Mucosa of descending colon (tissue), 3 donors: ENCODE results near the gene MT1B. TPM values are rescaled to one million over a fixed set of nuclear protein-coding genes. Genes with fewer than 3 reads are reported as not detected.

Experiments used
- ATAC-seq: fragments of 200-7000 bp; cut with Tn5 transposase; one replicate; pipeline ENCODE4 v1.9.1; 2020; ENCODE audit warnings: mild to moderate bottlenecking, moderate library complexity
- DNase-seq, 3 donors: peaks; one replicate each; pipeline ENCODE4 v3.0.0-alpha.2; 2020
- H3K36me3 ChIP-seq: fragments of 200-600 bp; one replicate; pipeline ENCODE4 v1.8.0; 2021; ENCODE audit warnings: low read depth, mild to moderate bottlenecking
- H3K4me1 ChIP-seq: fragments of 200-600 bp; one replicate; pipeline ENCODE4 v1.8.0; 2021; ENCODE audit warnings: low read depth, mild to moderate bottlenecking
- H3K4me3 ChIP-seq: fragments of 200-600 bp; one replicate; pipeline ENCODE4 v1.8.0; 2021; ENCODE audit warnings: mild to moderate bottlenecking
- H3K9me3 ChIP-seq: fragments of 200-600 bp; one replicate; pipeline ENCODE4 v1.8.0; 2021; ENCODE audit warnings: mild to moderate bottlenecking
- intact Hi-C, 2 donors: fragments of 100-400 bp; cut with DNase I in 1 of 2; cut with micrococcal nuclease in 1 of 2; formaldehyde crosslinking; loops; one replicate each; pipeline versions ENCODE4 v1.11.0 to v1.11.1; 2022; cut with DNase I, micrococcal nuclease
- total RNA-seq, 3 donors: library from RNA; stranded (reverse); fragmentation: NEBNext Ultra II Directional in 2 of 3; extraction: Animal tissue kit (Norgen Biotek cat#: 25700) in 2 of 3; gene quantifications; one replicate each; pipeline versions ENCODE4 v1.2.1 to v1.2.4, GENCODE V29; 2021 to 2023
- TF ChIP-seq, protein P1 (sequence below): fragments of 200-600 bp; IDR thresholded peaks from one replicate; pipeline ENCODE4 v1.8.0; 2022; ENCODE audit warnings: antibody characterized with exemption, mild to moderate bottlenecking
- donor health status: DM: no; HTN: no; CAD: no; lungs with moderate emphysema.
- donor health status: DM: no; HTN: no; CAD: no.
- donor health status: DM: no; HTN: yes; CAD: no.

MT1B gene
- total RNA-seq, 3 donors from 2014 or later, result not detected

DNA sequence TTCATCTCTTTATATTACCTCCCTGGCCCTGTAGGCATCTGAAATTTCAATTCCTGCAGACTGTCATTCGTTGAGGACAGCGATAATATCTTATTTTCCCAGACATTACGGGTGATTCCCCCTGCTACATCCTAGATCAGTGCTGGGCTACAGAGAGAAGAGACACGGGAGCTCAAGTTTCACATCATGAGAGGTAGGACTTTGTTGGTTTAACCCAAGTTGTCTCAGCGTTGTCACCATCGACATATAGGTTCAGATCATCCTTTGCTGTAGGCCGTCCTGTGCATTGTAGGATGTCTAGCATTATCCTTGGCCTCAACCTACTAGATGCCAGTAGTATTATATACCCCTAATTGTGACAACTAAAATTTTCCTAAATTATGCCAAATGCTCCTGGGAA lies 49.8 kb downstream of the MT1B start:
- Histone ChIP-seq H3K36me3 (no peaks in the 10 kb centered on the region), H3K4me3 (no peak overlapping the region), H3K4me1 (no peaks in the 10 kb centered on the region), H3K9me3 (no peaks in the 10 kb centered on the region)
- TF ChIP-seq, protein P1, sequence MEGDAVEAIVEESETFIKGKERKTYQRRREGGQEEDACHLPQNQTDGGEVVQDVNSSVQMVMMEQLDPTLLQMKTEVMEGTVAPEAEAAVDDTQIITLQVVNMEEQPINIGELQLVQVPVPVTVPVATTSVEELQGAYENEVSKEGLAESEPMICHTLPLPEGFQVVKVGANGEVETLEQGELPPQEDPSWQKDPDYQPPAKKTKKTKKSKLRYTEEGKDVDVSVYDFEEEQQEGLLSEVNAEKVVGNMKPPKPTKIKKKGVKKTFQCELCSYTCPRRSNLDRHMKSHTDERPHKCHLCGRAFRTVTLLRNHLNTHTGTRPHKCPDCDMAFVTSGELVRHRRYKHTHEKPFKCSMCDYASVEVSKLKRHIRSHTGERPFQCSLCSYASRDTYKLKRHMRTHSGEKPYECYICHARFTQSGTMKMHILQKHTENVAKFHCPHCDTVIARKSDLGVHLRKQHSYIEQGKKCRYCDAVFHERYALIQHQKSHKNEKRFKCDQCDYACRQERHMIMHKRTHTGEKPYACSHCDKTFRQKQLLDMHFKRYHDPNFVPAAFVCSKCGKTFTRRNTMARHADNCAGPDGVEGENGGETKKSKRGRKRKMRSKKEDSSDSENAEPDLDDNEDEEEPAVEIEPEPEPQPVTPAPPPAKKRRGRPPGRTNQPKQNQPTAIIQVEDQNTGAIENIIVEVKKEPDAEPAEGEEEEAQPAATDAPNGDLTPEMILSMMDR, result no peak
- intact Hi-C loops, result loop anchor here (5.0 kb wide), 1 partner anchor 124 kb away; no protein-coding TSS in a partner anchor
- DNase-seq, result no peak
- ATAC-seq, result no peak

Other genes starting within 250 kb of the MT1B start
- gene AMFR, start 226.3 kb upstream of the MT1B start, total RNA-seq, result 100 to 1,000 TPM in 2 of 3 donors, 10 to 100 TPM in 1; 83.3 to 116 (median 102) TPM
- 10 to 100 TPM; 64.4 to 94.2 (median 74.9) TPM for gene NUDT21, start 200.6 kb upstream of the MT1B start, total RNA-seq
- 10 to 100 TPM; 17.4 to 27.8 (median 23.6) TPM for gene OGFOD1, start 200.3 kb upstream of the MT1B start, total RNA-seq
- gene BBS2, start 131.9 kb upstream of the MT1B start, total RNA-seq, result 10 to 100 TPM; 26.9 to 33.4 (median 30.2) TPM
- not detected for gene MT4, start 86.8 kb upstream of the MT1B start, total RNA-seq
- 1 to 10 TPM in 2 of 3 donors, not detected in 1; 3.0 to 8.8 TPM for gene MT3, start 62.4 kb upstream of the MT1B start, total RNA-seq
- gene MT2A, start 43.3 kb upstream of the MT1B start, total RNA-seq, result 100 to 1,000 TPM in 2 of 3 donors, 10 to 100 TPM in 1; 100.0 to 211 (median 206) TPM
- gene MT1E, start 26.1 kb upstream of the MT1B start, total RNA-seq, result 100 to 1,000 TPM in 2 of 3 donors, 10 to 100 TPM in 1; 86.6 to 343 (median 237) TPM
- 10 to 100 TPM in 2 of 3 donors, 1 to 10 TPM in 1; 9.5 to 40.0 (median 23.3) TPM for gene MT1M, start 19.2 kb upstream of the MT1B start, total RNA-seq
- 1 to 10 TPM; 4.5 to 9.7 (median 8.9) TPM for gene MT1A, start 13.2 kb upstream of the MT1B start, total RNA-seq
- 10 to 100 TPM in 2 of 3 donors, 1 to 10 TPM in 1; 6.1 to 35.5 (median 27.8) TPM for gene MT1F, start 6.1 kb downstream of the MT1B start, total RNA-seq
- gene MT1G, start 16.2 kb downstream of the MT1B start, total RNA-seq, result 100 to 1,000 TPM in 1 of 3 donors, 10 to 100 TPM in 1, 1 to 10 TPM in 1; 7.3 to 210 (median 83.8) TPM
- gene MT1H, start 17.9 kb downstream of the MT1B start, total RNA-seq, result 10 to 100 TPM in 1 of 3 donors, 1 to 10 TPM in 2; 1.5 to 52.8 (median 9.4) TPM
- 100 to 1,000 TPM in 1 of 3 donors, 10 to 100 TPM in 2; 78.3 to 157 (median 84.1) TPM for gene MT1X, start 30.6 kb downstream of the MT1B start, total RNA-seq
- gene NUP93, start 78.2 kb downstream of the MT1B start, total RNA-seq, result 10 to 100 TPM; 31.0 to 45.6 (median 40.8) TPM
- not detected for gene SLC12A3, start 213.3 kb downstream of the MT1B start, total RNA-seq